Neural cell (in vitro differentiated cells): ENCODE measurements around the gene CYB5B. TPM values are rescaled to one million over a fixed set of nuclear protein-coding genes. Genes with fewer than 3 reads are reported as not detected.

Experiments used
- H2AFZ ChIP-seq: fragments of 200-600, 300-800 bp; sonication (generic), shearing (Covaris generic); 2 replicates; pipeline ENCODE4 v1.6.0; 2014; ENCODE audit warnings: low read depth, mild to moderate bottlenecking, antibody characterized with exemption, low read length, moderate library complexity
- H3F3A ChIP-seq: fragments of 200-600 bp; shearing (Covaris generic); 2 replicates; pipeline ENCODE4 v1.6.1; 2016; ENCODE audit warnings: mild to moderate bottlenecking, moderate library complexity, mixed read lengths, antibody characterized with exemption, low read length; ENCODE audit not compliant: insufficient read depth, poor library complexity, severe bottlenecking
- H3K27ac ChIP-seq: fragments of 200-600, 300-800 bp; sonication (generic), shearing (Covaris generic); 2 replicates; pipeline ENCODE4 v1.5.1; 2014; ENCODE audit warnings: mild to moderate bottlenecking, low read length, moderate library complexity
- H3K27me3 ChIP-seq: fragments of 300-800, 200-600 bp; sonication (generic), shearing (Covaris generic); 2 replicates; pipeline ENCODE4 v1.6.0; 2014; ENCODE audit warnings: mild to moderate bottlenecking, low read depth, low read length, moderate library complexity; ENCODE audit not compliant: insufficient read depth
- H3K36me3 ChIP-seq: fragments of 300-800, 200-600 bp; sonication (generic), shearing (Covaris generic); 2 replicates; pipeline ENCODE4 v1.5.1; 2014; ENCODE audit warnings: mild to moderate bottlenecking, antibody characterized with exemption, low read length, moderate library complexity; ENCODE audit not compliant: insufficient read depth
- H3K4me2 ChIP-seq: fragments of 300-800, 200-600 bp; sonication (generic), shearing (Covaris generic); 2 replicates; pipeline ENCODE4 v1.6.0; 2014; ENCODE audit warnings: mild to moderate bottlenecking, low read length
- H3K4me3 ChIP-seq: fragments of 300-800, 200-600 bp; sonication (generic), shearing (Covaris generic); 2 replicates; pipeline ENCODE4 v1.5.1; 2014; ENCODE audit warnings: mild to moderate bottlenecking, low read length, moderate library complexity
- H3K79me2 ChIP-seq: fragments of 200-600 bp; shearing (Covaris generic); replicated peaks from 2 replicates; pipeline ENCODE4 v1.6.0; 2014; ENCODE audit warnings: mild to moderate bottlenecking, low read length, moderate library complexity; ENCODE audit not compliant: insufficient read depth
- H3K9ac ChIP-seq: fragments of 300-800, 200-600 bp; sonication (generic), shearing (Covaris generic); 2 replicates; pipeline ENCODE4 v1.6.1; 2016; ENCODE audit warnings: mild to moderate bottlenecking, low read length, mixed read lengths
- H3K9me2 ChIP-seq: fragments of 200-600 bp; shearing (Covaris generic); 2 replicates; pipeline ENCODE4 v1.6.1; 2016; ENCODE audit warnings: mild to moderate bottlenecking, low read length, mixed read lengths; ENCODE audit not compliant: insufficient read depth
- H3K9me3 ChIP-seq: fragments of 200-600, 300-800 bp; sonication (generic), shearing (Covaris generic); 2 replicates; pipeline ENCODE4 v1.6.1; 2016; ENCODE audit warnings: mild to moderate bottlenecking, mixed run types, low read length, moderate library complexity, mixed read lengths
- H4K20me1 ChIP-seq: fragments of 200-600 bp; shearing (Covaris generic); 2 replicates; pipeline ENCODE4 v1.6.1; 2016; ENCODE audit warnings: mild to moderate bottlenecking, mixed run types; ENCODE audit not compliant: insufficient read depth
- EP300 ChIP-seq: fragments of 450-650 bp; conservative IDR thresholded peaks from 2 replicates; pipeline ENCODE4 v1.6.1; 2014; ENCODE audit warnings: antibody characterized with exemption, mild to moderate bottlenecking, moderate library complexity; ENCODE audit not compliant: poor library complexity, severe bottlenecking
- EZH2 ChIP-seq: fragments of 200-600, 300-800 bp; shearing (Covaris generic), sonication (generic); IDR thresholded peaks from 2 replicates; pipeline ENCODE4 v1.6.1; 2014; ENCODE audit warnings: antibody characterized with exemption, low read length, borderline replicate concordance, mild to moderate bottlenecking; ENCODE audit not compliant: insufficient read depth, poor library complexity, severe bottlenecking
- MXI1 ChIP-seq: fragments of 450-650 bp; conservative IDR thresholded peaks from 2 replicates; pipeline ENCODE4 v1.6.1; 2014; ENCODE audit warnings: antibody characterized with exemption, mild to moderate bottlenecking; ENCODE audit not compliant: poor library complexity, severe bottlenecking
- POLR2AphosphoS5 ChIP-seq: IDR thresholded peaks from 2 replicates; pipeline ENCODE4 v1.6.1; 2012
- RAD21 ChIP-seq: fragments of 450-650 bp; conservative IDR thresholded peaks from 2 replicates; pipeline ENCODE4 v1.6.1; 2014; ENCODE audit warnings: antibody characterized with exemption, mild to moderate bottlenecking, moderate library complexity
- SMC3 ChIP-seq: fragments of 450-650 bp; conservative IDR thresholded peaks from 2 replicates; pipeline ENCODE4 v1.6.1; 2014; ENCODE audit warnings: antibody characterized with exemption, mild to moderate bottlenecking, moderate library complexity; ENCODE audit not compliant: poor library complexity
- TAF1 ChIP-seq: IDR thresholded peaks from 2 replicates; pipeline ENCODE4 v1.6.1; 2012; ENCODE audit warnings: low read depth
- polyA plus RNA-seq: library from polyadenylated mRNA; depleted of rRNA; stranded (reverse); fragments of >200 nt; gene quantifications from 2 replicates; pipeline ENCODE4 v1.2.3, GENCODE V29; 2014
- TF ChIP-seq, protein P1 (sequence below): IDR thresholded peaks from 2 replicates; pipeline ENCODE4 v1.6.1; 2012; ENCODE audit warnings: borderline replicate concordance
- TF ChIP-seq, protein P2 (sequence below): fragments of 450-650 bp; IDR thresholded peaks from 2 replicates; pipeline ENCODE4 v1.5.1; 2014; ENCODE audit warnings: antibody characterized with exemption, mild to moderate bottlenecking, moderate library complexity; ENCODE audit not compliant: poor library complexity, severe bottlenecking

Gene CYB5B
- polyA plus RNA-seq, 1 donor from 2014 or later = 70.4 TPM

DNA sequence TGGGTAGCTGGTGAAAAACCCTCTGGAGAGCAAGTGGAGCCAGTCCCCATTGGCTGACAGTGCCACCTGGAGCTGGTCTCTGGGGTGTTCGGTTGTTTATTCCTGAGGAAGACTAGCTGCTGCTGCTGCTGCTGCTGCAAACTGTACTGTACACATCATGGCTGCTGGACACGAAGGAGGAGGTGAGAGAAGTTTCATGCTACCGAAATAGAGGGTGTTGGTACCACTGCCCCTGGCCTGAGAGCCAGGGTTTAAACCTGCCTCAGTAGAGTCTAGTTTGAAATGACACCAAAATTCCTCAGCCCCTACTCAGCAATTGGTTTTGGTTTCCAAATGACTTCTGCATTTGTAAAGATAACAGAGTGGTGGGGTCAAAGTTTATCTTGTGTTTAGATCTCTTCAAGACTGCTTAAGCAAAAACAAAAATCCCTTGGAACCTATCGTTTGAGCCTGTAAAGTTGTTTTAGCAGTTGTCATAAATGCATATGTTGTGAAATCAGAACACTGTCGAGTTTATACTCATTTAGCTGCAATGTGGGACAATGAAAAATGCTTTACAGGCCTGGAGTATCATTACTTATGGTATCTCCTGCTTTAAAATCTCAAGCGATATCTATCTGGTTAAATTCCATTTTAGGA, 40.8 kb downstream of the CYB5B start:
- Histone ChIP-seq H4K20me1 (no peaks in the 10 kb centered on the region), H3K4me2 (no peak overlapping the region), H3K9me3 (no peaks in the 10 kb centered on the region), H3K36me3 (no peaks in the 10 kb centered on the region), H3K4me3 (no peak overlapping the region), H3K79me2 (no peaks in the 10 kb centered on the region), H3K9ac (no peak overlapping the region), H3F3A (no peaks in the 10 kb centered on the region), H3K9me2 (no peaks in the 10 kb centered on the region), H2AFZ (no peak overlapping the region), H3K27ac (no peak overlapping the region), H3K27me3 (no peaks in the 10 kb centered on the region)
- TF ChIP-seq MXI1 (no peak), EP300 (no peak), POLR2AphosphoS5 (no peak), TAF1 (no peak), EZH2 (no peak), SMC3 (no peak), RAD21 (no peak)
- TF ChIP-seq, protein P1, sequence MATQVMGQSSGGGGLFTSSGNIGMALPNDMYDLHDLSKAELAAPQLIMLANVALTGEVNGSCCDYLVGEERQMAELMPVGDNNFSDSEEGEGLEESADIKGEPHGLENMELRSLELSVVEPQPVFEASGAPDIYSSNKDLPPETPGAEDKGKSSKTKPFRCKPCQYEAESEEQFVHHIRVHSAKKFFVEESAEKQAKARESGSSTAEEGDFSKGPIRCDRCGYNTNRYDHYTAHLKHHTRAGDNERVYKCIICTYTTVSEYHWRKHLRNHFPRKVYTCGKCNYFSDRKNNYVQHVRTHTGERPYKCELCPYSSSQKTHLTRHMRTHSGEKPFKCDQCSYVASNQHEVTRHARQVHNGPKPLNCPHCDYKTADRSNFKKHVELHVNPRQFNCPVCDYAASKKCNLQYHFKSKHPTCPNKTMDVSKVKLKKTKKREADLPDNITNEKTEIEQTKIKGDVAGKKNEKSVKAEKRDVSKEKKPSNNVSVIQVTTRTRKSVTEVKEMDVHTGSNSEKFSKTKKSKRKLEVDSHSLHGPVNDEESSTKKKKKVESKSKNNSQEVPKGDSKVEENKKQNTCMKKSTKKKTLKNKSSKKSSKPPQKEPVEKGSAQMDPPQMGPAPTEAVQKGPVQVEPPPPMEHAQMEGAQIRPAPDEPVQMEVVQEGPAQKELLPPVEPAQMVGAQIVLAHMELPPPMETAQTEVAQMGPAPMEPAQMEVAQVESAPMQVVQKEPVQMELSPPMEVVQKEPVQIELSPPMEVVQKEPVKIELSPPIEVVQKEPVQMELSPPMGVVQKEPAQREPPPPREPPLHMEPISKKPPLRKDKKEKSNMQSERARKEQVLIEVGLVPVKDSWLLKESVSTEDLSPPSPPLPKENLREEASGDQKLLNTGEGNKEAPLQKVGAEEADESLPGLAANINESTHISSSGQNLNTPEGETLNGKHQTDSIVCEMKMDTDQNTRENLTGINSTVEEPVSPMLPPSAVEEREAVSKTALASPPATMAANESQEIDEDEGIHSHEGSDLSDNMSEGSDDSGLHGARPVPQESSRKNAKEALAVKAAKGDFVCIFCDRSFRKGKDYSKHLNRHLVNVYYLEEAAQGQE = no peak
- TF ChIP-seq, protein P2, sequence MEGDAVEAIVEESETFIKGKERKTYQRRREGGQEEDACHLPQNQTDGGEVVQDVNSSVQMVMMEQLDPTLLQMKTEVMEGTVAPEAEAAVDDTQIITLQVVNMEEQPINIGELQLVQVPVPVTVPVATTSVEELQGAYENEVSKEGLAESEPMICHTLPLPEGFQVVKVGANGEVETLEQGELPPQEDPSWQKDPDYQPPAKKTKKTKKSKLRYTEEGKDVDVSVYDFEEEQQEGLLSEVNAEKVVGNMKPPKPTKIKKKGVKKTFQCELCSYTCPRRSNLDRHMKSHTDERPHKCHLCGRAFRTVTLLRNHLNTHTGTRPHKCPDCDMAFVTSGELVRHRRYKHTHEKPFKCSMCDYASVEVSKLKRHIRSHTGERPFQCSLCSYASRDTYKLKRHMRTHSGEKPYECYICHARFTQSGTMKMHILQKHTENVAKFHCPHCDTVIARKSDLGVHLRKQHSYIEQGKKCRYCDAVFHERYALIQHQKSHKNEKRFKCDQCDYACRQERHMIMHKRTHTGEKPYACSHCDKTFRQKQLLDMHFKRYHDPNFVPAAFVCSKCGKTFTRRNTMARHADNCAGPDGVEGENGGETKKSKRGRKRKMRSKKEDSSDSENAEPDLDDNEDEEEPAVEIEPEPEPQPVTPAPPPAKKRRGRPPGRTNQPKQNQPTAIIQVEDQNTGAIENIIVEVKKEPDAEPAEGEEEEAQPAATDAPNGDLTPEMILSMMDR = no peak

DNA sequence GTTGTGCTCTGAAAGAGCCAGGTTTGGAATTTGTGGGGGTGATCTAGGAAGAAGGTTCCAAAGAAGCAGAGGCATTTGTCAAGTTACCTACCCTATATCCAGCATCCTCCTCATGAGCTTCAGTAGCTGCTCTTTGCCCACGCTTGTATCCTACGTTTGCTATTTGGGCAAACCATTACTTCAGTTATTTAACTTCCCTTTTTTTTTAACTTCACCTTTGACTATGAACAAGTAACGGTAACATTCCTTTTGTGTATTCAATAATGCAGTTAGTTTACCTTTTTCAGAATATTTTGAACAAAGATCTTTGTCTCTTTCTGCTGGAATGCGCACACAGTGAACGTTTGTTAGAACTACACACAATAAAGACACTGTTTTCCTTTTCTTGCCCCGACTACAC, 41.5 kb downstream of the CYB5B start:
- no peak overlapping the region for H2AFZ ChIP-seq
- H4K20me1 ChIP-seq = no peaks in the 10 kb centered on the region
- H3K27me3 ChIP-seq = no peaks in the 10 kb centered on the region
- H3K4me2 ChIP-seq = no peak overlapping the region
- no peaks in the 10 kb centered on the region for H3K9me3 ChIP-seq
- H3F3A ChIP-seq = no peaks in the 10 kb centered on the region
- no peaks in the 10 kb centered on the region for H3K9me2 ChIP-seq
- H3K79me2 ChIP-seq = no peaks in the 10 kb centered on the region
- no peak for TF ChIP-seq TAF1
- TF ChIP-seq, protein P1 = no peak
- no peak for TF ChIP-seq EP300
- TF ChIP-seq, protein P2 = no peak
- no peak for TF ChIP-seq RAD21
- TF ChIP-seq MXI1 = no peak
- no peak for TF ChIP-seq POLR2AphosphoS5
- TF ChIP-seq SMC3 = no peak
- no peak for TF ChIP-seq EZH2
- no peak overlapping the region for H3K27ac ChIP-seq
- H3K36me3 ChIP-seq = no peaks in the 10 kb centered on the region
- H3K9ac ChIP-seq = no peak overlapping the region
- no peak overlapping the region for H3K4me3 ChIP-seq
